Measurements from ENCODE around the gene MYO7A.

DNA sequence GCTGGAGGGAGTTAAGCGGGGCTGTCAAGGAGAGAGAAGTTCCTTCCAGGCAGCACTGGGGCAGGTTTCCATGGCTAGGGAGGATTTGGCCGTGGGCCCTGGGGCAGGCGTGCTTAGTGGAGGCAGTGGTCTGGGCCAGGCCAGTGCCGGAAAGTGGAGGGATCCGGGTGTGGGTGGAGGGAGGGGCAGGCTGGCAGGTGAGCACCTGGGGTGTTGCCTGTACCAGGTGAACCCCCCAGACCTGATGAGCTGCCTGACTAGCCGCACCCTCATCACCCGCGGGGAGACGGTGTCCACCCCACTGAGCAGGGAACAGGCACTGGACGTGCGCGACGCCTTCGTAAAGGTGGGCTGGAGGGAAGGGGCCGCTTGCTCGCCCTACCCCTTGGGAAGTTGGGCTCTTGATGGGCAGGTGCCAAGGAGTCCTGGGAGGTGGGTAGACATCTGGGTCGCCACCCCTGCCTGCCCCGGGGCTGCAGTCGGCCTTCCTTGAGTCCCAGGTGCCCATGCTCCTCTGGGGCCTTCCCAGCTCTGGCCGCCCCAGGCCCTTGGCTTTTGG lies 32.0 kb downstream of the MYO7A start:
- TF ChIP-seq, protein P1, sequence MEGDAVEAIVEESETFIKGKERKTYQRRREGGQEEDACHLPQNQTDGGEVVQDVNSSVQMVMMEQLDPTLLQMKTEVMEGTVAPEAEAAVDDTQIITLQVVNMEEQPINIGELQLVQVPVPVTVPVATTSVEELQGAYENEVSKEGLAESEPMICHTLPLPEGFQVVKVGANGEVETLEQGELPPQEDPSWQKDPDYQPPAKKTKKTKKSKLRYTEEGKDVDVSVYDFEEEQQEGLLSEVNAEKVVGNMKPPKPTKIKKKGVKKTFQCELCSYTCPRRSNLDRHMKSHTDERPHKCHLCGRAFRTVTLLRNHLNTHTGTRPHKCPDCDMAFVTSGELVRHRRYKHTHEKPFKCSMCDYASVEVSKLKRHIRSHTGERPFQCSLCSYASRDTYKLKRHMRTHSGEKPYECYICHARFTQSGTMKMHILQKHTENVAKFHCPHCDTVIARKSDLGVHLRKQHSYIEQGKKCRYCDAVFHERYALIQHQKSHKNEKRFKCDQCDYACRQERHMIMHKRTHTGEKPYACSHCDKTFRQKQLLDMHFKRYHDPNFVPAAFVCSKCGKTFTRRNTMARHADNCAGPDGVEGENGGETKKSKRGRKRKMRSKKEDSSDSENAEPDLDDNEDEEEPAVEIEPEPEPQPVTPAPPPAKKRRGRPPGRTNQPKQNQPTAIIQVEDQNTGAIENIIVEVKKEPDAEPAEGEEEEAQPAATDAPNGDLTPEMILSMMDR (conservative IDR thresholded peaks at IDR 0.05; ENCODE audit: low read depth, low read length): no peak
- TF ChIP-seq CEBPB (IDR thresholded peaks at IDR 0.05; ENCODE audit: low read depth, low read length): no peak
- no peak for TF ChIP-seq POLR2A (IDR thresholded peaks at IDR 0.05; ENCODE audit: low read depth, low read length)
- no peak for TF ChIP-seq RCOR1 (IDR thresholded peaks at IDR 0.05; ENCODE audit: insufficient replicate concordance, low read length)
- no peak for TF ChIP-seq MAZ (IDR thresholded peaks at IDR 0.05; ENCODE audit: borderline replicate concordance, low read depth, low read length)
- TF ChIP-seq RAD21 (IDR thresholded peaks at IDR 0.05; ENCODE audit: low read length): no peak
- TF ChIP-seq RFX5 (IDR thresholded peaks at IDR 0.05; ENCODE audit: low read depth, low read length): no peak
- no peak for TF ChIP-seq MXI1 (IDR thresholded peaks at IDR 0.05; ENCODE audit: borderline replicate concordance, low read depth, low read length)
- no peak for TF ChIP-seq FOS (IDR thresholded peaks at IDR 0.05; ENCODE audit: low read depth, low read length)
